ENCODE results near the gene MAD1L1.

The MAD1L1 gene

DNA sequence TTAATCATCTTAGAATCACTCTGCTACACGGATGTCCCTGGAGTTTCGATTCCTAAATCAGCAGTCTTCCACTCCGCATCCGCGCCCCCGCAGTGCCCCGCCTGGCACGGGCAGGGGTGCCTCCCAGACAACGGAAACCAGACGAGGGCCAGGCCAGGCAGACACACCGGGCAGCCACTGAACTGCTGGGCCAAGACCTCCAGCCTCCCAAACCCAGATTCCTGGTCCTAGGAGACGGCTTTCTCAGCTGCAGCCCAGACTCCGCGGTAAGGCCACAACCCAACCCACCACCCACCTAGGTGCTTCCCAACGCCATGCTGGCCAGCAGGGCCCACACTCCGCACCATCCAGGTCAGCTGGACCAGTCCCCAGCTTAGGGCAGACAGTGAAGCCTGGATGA, 33.2 kb downstream of the MAD1L1 start:
- no peak for DNase-seq

DNA sequence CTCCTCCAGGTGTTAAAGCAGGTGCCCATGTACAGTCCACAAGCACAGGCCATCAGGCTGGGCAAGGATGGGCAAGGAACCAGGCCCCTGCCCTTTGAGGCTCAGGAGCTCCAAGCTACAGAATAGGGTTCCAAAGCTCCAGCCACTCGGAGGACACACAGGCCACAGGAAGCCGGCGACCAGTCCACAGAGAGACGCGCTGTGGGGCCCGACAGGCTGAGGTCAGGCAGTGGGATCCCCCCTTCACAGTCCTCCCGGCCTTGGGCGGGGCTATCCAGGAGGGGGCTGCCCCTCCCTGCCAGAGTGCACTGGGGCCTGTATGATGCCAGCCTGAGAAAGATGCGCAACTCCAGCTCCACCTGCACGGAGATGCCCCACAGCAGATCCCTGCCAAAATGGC, 34.0 kb downstream of the MAD1L1 start:
- DNase-seq = no peak

DNA sequence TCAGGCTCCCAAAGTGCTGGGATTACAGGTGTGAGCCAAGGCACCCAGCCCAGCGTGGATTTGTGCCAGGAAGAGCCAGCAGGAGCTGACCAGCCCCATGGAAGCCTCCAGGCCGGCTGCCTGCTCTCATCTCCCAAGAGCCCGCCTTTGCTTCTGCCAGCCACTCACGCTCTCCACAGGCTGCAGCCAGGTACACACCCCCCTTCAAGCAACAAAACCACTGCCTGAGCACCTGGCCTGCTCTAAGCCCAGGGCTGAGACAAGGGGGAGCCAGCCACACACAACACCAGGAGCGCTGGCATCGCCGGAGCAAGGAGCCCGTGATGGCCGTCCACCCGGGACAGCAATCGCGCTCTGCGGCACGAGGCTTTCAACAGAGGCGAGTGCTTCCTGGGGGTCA, 34.5 kb downstream of the MAD1L1 start:
- no peak for DNase-seq

- no peak for DNase-seq
Measured at GRCh38 chr7:2197436-2198155, 35.1 kb downstream of the MAD1L1 start.

DNA sequence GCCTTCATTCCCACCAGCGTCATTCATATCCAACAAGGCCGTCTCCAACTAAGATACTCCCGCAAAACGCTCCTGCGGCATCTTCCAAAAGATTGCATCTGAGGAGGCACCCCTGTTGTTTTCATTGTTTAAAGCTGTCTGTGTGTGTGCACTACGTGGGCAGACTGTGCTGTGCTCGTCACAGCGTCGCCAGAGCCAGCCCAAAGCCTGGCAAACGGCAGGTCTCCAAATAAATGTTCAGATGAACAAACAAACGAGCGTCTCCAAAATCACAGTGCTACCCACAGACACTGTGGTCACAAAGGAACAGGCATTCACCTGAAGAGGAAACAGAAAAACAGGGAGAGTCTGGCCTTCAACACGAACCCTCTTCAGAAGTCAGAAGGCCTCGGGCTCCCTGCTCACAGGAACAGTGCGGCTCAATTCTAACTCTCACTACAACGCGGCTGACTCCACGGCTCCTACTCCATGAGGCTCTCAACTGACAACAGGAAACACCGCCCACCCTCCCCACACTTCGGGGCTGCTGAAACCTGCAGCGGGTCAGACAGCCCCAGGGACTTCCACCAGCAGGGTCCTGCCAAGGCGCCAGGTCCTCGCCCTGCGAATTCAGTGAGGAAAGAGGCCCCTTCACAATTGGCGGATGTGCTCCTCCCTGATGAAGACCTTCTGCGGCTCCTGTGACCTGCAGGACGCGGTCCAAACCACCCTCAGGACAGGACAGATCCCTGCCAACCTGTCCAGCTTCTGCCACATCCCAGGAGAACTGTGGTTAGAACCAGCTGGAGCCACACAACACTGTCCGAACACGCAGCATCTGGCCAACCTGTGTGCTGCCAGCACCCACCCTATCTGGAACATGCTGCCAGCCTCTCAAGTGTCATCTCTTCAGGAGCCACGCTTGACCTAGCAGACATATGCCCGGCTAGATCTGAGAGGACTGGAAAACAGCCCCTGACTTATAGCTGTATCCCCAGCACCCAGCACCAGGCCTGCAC, 36.1 kb downstream of the MAD1L1 start:
- no peak for DNase-seq

DNA sequence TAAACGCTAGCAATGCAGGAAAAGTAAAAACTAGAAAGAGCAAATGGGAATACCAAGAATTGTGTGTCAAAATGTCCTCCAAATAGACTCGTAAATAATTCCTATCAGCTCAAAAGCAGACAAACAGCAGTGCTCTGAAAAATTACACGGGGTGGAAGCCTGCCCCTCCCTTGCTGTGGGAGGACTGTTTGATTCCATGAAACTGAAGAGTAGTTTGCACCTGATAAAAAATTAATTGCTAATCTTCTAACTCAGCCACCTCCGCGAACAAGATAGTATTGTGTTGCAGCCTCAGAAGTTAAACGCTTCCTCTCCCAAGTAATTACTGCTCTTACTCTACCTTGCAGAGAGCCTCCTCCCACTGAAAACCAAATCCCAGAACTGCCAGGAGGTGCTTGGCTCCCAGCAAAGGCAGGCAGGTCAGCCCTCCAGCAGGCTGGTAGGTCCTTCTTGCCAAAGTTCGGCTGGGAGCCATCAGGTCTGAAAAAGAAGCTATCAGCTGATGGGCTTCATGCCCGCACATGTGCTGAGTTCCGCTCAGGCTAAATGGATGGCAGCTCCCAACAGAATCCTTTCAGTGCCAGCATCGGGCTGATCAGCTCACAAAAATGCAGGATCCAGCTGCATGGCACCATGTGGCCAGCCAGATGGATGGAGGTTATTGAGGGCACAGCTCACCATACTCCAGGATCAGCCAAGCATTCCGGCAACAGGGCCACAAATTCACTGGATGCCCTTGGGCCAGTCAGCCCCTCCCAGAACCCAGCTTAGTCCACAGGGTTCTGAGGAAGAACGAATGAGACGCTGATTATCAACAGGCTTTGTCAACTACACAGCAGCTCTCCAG, 37.1 kb downstream of the MAD1L1 start:
- DNase-seq = no peak

DNA sequence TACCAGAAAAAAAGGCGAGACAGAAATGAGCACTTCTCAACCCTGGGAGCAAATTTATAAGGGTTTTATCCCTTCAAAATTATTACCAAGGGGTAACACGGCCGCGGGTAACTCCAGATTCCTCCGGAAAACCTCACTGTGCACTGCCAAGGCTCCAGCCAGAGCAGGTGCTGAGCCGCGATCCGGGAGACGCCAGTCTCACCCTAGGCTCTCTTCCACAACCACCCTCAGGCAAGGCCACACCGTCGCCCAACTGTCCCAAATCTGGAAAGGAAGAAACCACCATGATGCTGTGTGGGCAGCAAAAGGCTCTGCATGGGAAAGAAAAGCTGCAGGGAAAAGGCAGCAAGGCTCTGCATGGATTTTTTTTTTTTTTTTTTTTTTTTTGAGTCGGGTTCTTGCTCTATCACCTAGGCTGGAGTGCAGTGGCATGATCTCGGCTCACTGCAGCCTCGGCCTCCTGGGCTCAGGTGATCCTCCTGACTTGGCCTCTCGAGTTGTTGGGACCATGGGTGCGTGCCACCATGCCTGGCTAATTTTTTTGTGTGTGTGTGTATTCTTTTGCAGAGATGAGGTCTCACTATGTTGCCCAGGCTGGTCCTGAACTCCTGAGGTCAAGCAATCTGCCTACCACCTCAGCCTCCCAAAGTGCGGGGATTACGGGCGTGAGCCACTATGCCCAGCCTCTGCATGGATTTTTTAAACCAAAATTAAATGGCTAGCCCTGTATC, 39.0 kb downstream of the MAD1L1 start:
- no peak for DNase-seq

DNA sequence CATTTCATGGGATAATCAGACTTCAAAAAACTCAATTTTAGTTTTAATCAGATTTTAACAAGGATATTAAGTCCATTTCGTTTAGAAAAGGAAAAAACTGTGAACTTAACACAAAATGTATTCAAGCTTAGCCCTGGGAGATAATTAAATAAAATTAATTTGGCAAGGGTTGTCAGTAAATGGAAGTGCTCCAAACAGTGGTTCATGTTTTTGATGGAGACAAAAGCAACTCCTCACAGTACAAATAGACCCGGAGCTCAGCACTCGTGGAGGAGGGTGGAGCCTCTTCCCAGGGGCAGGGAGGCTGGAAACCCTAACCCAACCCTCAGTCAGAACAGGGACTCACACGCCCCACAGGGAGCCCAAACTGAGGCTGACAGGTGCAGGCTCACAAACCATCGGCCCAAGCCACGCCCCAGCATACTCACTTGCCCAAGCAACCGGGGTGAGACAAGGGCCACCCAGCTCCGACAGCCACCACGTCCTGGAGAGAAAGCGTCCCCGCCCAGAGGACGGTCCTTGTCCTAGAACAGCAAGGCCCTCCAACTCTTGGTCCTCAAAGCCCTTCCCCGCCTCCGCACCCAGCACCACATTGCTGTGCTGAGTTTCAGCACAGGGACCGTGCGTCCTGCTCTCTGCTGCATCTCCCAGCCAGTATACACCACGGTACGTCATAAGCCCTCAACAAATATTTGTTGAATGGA, 39.8 kb downstream of the MAD1L1 start:
- DNase-seq = no peak

GRCh38 chr7:2191016-2191415, 41.7 kb downstream of the MAD1L1 start:
- no peak for DNase-seq

DNA sequence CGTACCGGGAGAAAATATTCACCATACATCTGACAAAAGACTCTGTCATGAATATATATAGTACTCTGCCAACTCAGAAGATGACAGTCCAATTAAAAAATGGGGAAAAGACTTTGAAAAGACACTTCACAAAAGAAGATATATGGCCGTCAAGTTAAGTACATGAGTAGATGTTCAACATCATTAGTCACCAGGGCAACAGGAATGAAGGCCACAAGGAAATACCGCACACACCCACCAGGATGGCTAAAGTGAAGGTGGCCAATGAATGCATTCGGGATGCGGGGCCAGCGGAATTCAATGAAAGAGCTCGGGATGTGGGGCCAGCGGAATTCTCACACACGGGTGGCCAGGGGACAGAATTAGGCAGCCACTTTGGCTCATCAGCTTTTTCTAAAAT, 42.2 kb downstream of the MAD1L1 start:
- DNase-seq = no peak

DNA sequence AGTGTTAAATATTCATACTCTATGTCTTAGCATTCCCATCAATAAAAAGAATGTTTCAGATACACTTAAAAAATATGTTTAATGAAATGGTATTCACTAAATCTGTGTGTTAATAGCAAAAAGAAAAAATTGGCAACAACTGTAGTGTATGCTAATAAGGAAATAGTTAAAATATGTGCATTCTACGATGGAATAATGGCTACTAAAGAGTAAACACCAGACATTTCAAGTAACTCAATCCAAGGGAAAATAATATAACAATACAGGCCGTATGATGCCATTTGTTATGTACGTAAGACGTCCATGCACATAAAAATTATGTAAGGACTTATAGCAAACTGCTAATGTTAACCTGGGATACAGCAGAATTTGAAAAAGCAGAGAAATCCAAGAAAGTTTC, 46.6 kb downstream of the MAD1L1 start:
- no peak for DNase-seq

- DNase-seq = no peak
Measured at GRCh38 chr7:2185715-2186114, 47.0 kb downstream of the MAD1L1 start.

DNA sequence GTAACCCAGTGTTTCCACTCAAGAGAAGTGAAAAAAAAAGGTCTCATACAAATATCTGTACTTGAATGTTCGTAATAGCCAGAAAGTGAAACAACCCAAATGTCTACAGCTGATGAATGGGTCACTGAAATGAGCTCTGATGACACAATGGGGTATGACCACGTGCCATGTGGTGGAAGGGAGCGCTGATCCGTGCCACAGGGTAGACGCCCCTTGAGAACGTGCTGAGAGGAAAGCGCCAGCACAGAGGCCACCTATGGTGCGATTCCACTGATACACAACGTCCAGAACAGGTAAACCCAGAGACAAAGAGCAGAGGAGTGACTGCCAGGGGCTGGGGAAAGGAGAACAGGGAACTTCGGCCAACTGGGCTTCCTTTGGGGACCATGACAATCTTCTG, 50.3 kb downstream of the MAD1L1 start:
- no peak for DNase-seq

DNA sequence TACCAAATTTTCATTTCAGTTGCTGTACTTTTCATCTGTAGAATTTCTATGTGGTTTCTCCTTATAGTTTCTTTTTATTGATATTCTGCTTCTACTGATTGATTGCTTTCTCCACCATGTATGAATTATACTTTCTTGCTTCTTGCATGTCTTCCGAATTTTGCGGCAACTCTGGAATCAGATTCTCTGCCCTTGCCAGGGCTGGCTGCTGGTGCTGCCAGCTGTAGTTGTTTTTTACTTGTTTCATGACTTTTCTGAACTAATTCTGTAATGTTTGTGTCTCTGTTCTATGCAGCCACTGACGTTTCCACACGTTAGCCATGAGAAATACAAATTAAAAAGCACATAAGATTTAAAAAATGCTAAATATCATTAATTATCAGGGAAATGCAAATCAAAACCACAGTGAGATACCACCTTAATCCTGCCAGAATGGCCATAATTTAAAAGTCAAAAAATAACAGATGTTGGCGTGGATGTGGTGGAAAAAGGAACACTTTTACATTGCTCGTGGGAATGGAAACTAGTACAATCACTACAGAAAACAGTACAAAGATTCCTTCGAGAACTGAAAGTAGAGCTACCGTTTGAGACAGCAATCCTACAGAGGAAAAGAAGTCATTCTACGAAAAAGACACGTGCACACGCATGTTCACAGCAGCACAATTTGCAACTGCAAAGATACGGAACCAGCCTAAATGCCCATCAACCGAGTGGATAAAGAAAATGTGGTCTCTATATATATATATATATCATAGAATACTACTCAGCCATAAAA, 51.5 kb downstream of the MAD1L1 start:
- DNase-seq = no peak

GRCh38 chr7:2180081-2180480, 52.7 kb downstream of the MAD1L1 start:
- no peak for DNase-seq

GRCh38 chr7:2175514-2175913, 57.2 kb downstream of the MAD1L1 start:
- DNase-seq = no peak

DNA sequence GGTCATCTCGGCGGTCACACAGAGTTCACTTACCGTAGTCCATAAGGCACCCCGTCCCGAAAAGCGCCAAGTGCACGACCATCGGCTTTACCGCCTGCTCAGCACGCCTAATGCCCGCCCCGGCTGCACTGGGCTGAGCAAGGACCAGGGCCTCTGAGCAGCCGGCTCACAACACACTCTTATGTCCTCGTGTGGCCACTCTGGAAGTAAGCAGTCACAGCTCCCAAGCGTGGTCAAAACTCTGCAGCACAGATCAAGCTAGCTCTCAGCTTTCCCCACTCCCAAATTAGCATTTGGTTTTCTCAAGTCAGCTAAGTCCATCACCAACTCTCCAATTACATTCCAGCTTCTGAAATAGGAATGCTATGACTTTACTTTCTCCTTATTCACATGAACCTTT, 57.7 kb downstream of the MAD1L1 start:
- DNase-seq = no peak

GRCh38 chr7:2173189-2173827, 59.4 kb downstream of the MAD1L1 start:
- DNase-seq = no peak

DNA sequence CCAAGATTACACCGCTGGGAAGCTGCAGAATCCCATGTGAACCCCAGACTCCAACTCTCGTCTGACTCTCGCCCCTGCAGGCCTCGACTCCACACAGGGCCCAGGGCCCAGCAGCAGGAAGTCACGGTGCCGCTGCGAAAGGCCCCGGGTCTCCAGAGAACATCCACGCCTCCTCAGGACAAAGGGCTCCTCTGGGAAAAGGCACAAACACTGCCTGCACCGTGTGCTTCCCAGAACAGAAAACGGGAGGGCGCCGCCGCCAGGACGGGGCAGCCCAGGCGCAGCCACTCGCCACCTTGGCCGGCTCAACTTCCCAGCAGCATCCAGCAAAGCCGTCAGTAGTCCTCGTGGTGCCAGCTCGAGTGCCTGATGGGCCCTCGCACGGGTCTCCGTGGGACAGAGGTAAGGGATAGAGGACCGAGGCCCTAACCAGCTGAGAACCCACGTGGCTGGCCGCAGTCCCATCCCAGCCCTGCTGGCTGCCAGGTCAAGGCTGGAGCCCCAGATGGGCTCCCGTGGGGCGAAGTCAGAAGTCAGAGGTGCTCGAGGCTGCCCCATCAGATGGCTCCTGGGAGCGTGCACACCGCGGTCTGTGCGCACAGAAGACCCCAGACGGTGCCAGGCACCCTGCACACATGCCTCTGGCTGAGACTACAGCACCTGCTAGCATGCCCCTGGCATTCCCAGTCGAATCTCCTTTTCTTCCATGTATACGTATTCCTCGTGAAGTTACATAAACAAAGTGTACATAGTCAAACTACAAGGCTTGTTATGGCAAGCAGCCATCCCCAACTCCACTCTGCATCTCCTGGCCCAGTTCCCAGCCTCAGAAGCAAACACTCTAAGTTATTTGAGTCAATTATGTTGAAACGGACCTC, 60.2 kb downstream of the MAD1L1 start:
- DNase-seq = no peak

Measured in CD4-positive, alpha-beta T cell treated with Interleukin-21 for 1 hour (primary cell).